H7 (cell line): ENCODE data around the gene PTDSS2. TPM values are rescaled to one million over a fixed set of nuclear protein-coding genes. Genes with fewer than 3 reads are reported as not detected.

ENCODE experiments used
- DNase-seq: peaks from one replicate; pipeline ENCODE4 v3.0.0; 2012
- H3K27me3 ChIP-seq: 2 replicates; pipeline ENCODE4 v1.6.0; 2011; ENCODE audit warnings: mild to moderate bottlenecking, low read length; ENCODE audit not compliant: control insufficient read depth, insufficient read depth
- H3K36me3 ChIP-seq: replicated peaks from 2 replicates; pipeline ENCODE4 v1.5.1; 2011; ENCODE audit warnings: low read length; ENCODE audit not compliant: control insufficient read depth, insufficient read depth
- H3K4me3 ChIP-seq: 2 replicates; pipeline ENCODE4 v1.5.1; 2011; ENCODE audit warnings: low read depth, mild to moderate bottlenecking, control low read depth, low read length, moderate library complexity; ENCODE audit not compliant: insufficient read depth
- total RNA-seq: library from RNA; depleted of rRNA; stranded (reverse); fragments of >200 nt; shearing (Covaris generic); gene quantifications from 2 replicates; pipeline ENCODE4 v1.2.3, GENCODE V29; 2014

The PTDSS2 gene
- total RNA-seq, 1 experiment from 2014 or later, result 40.9 TPM

GRCh38 chr11:490186-490929 lies 40.3 kb downstream of the PTDSS2 start:
- no peak overlapping the region for H3K4me3 ChIP-seq
- no peaks in the 10 kb centered on the region for H3K27me3 ChIP-seq
- DNase-seq, result peak; percentile 54
- H3K36me3 ChIP-seq, result peaks cover 1% of the 10 kb centered on the region

- Histone ChIP-seq H3K36me3 (peaks cover 2% of the 10 kb centered on the region), H3K4me3 (no peak overlapping the region), H3K27me3 (no peaks in the 10 kb centered on the region)
- peak; percentile 51 for DNase-seq
Observed at GRCh38 chr11:490930-491260, 40.8 kb downstream of the PTDSS2 start.

- Histone ChIP-seq H3K36me3 (peaks cover 2% of the 10 kb centered on the region), H3K4me3 (no peak overlapping the region), H3K27me3 (no peaks in the 10 kb centered on the region)
- DNase-seq, result peak; percentile 51
Observed at GRCh38 chr11:491358-491757, 41.3 kb downstream of the PTDSS2 start.

GRCh38 chr11:492427-493226 lies 42.5 kb downstream of the PTDSS2 start:
- no peak overlapping the region for H3K4me3 ChIP-seq
- H3K36me3 ChIP-seq, result peaks cover 10% of the 10 kb centered on the region
- peak; percentile 69 for DNase-seq
- H3K27me3 ChIP-seq, result no peaks in the 10 kb centered on the region

- H3K27me3 ChIP-seq, result no peaks in the 10 kb centered on the region
- H3K4me3 ChIP-seq, result no peak overlapping the region
- DNase-seq, result peak; percentile 60
- peaks cover 20% of the 10 kb centered on the region for H3K36me3 ChIP-seq
Observed at GRCh38 chr11:494761-495536, 44.9 kb downstream of the PTDSS2 start.

- Histone ChIP-seq H3K4me3 (no peak overlapping the region), H3K27me3 (no peaks in the 10 kb centered on the region), H3K36me3 (peaks cover 22% of the 10 kb centered on the region)
- DNase-seq, result peak; percentile 47
Observed at GRCh38 chr11:495537-495931, 45.5 kb downstream of the PTDSS2 start.

GRCh38 chr11:496834-497564 lies 46.9 kb downstream of the PTDSS2 start:
- Histone ChIP-seq H3K27me3 (no peaks in the 10 kb centered on the region), H3K36me3 (peaks cover 21% of the 10 kb centered on the region), H3K4me3 (no peak overlapping the region)
- peak; percentile 65 for DNase-seq

GRCh38 chr11:497565-498296 lies 47.7 kb downstream of the PTDSS2 start:
- peaks cover 21% of the 10 kb centered on the region for H3K36me3 ChIP-seq
- H3K4me3 ChIP-seq, result no peak overlapping the region
- peak; percentile 40 for DNase-seq
- H3K27me3 ChIP-seq, result no peaks in the 10 kb centered on the region

- Histone ChIP-seq H3K36me3 (peaks cover 21% of the 10 kb centered on the region), H3K4me3 (no peak overlapping the region), H3K27me3 (no peaks in the 10 kb centered on the region)
- peak; percentile 54 for DNase-seq
Observed at GRCh38 chr11:498297-499181, 48.5 kb downstream of the PTDSS2 start.

GRCh38 chr11:499201-500076 lies 49.4 kb downstream of the PTDSS2 start:
- H3K27me3 ChIP-seq, result no peaks in the 10 kb centered on the region
- peak; percentile 58 for DNase-seq
- peaks cover 21% of the 10 kb centered on the region for H3K36me3 ChIP-seq
- no peak overlapping the region for H3K4me3 ChIP-seq

- peak; percentile 59 for DNase-seq
- H3K36me3 ChIP-seq, result peaks cover 20% of the 10 kb centered on the region
- no peak overlapping the region for H3K4me3 ChIP-seq
- no peaks in the 10 kb centered on the region for H3K27me3 ChIP-seq
Observed at GRCh38 chr11:501001-501682, 51.1 kb downstream of the PTDSS2 start.
